HG03432 (cell line): Measurements from ENCODE around the gene RAD51AP2.
A peak's percentile ranks its signal among the peaks of the same experiment; 100 is the strongest.
"Not testable (repeated sequence)": the region's sequence is repeated elsewhere in the genome, so short reads cannot be mapped to it uniquely, and the experiment has no call there.

Source experiments
- ATAC-seq: cut with Tn5 transposase; IDR thresholded peaks from one replicate; pipeline ENCODE4 v1.9.1; 2021; ENCODE audit warnings: mild to moderate bottlenecking, moderate library complexity; ENCODE audit not compliant: unreplicated experiment

RAD51AP2 gene

DNA sequence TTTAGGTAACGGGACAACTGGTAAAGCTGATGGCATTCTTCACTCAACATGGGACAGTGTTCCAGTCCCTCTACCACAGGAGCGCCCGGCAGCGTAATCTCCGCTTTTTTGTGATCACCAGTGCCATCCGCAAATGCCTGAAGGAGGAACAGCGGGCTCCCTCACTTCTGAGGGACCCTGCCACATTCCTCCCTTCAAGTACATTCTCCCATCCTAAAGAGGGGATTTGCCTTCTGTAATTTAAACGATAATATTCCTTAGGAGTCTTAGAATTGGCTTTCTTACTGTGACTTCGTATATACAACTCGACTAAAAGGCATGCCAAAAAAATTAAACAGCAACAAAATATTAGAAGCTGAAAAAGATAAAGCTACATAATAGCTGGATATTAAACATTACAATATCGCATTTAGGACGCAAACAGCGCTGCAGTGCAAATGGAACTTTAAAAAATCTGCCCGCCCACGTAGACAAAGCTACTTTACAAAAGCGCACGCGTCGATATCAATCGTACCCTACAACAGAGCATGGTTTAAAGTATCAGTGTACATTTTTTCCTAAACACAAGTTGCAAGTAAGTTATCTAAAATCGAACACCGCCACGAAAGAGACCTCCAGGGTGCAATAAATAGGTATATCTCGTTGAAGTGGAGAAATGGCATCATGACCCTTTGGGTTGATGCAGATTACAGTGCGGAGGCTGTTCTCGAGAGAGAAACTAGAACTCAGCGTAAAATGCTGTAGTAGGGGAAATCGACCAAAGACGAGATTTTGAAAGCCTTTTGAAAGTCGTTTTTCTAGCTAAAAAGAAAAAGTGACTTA lies 20.0 kb upstream of the RAD51AP2 start:
- ATAC-seq = peak; percentile 37

DNA sequence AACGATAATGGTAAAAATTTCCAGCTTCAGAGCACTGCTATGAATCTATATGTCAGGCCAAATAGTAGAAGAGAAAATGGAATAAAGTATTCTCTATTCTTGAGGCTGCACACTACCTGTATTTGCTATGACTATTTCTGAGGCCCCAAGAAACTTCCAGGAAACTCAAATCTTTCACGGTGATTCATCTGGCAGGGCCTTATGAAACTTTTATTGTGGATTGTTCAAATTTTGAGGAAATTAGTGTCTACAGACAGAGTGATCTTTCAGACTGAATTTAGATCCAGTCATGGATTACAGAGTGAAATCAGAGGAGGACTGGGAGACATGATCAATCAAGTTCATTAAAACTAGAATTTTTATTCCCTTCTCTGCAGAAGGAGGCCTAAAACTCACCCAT lies 18.2 kb upstream of the RAD51AP2 start:
- no peak for ATAC-seq

DNA sequence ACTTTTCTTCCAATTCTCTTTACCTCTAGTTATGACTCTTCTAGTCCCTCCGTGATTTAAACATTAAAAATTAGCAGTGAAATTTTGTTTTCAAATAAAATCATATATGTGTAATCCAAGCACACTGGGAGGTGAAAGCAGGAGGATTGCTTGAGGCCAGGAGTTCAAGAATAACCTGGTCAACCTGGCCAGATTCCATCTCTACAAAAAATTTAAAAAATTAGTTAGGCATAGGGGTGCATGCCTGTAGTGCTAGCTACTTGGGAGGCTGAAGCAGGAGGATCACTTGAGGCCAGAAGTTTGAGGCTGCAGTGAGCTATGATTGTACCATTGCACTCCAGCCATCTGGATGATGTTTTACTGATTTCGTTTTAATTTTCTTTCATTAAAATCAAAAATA lies 15.3 kb upstream of the RAD51AP2 start:
- ATAC-seq = no peak

DNA sequence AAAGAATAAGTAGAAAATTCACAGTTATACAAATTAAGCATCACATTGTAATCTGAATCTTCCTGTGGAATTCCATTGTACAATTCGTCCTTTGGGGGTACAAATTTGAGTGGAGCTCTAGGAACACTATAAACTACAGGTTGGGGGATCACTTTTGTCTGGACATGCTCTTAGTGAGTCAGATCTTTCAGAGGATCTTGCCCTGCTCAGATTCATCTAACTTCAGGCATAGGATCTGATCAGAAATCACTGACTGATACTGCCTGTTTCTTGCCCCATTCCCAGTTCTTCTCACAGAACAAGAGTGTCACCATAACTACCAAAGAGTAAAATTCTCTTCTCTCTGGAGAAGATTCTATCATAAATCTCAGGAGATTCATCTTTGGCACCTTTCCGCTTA lies 11.5 kb upstream of the RAD51AP2 start:
- no peak for ATAC-seq

DNA sequence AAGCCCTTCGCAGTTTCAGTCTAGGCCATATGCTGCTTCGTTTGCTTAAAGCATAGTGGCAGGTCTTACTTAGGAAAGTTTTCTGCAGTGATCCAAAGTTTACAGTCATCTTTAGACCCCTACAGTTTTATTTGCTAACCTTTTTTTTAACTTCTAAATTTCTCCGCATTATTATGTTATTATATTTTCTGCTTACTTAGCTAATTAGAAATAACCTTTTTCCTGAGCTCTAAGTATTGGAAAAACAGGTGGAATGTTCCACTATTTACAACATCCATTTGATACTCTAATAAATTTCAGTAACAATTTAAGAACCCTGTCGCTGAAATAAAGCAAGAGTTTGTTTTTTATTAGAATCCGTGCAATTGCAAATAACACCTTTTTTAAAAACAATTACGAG lies 4.1 kb upstream of the RAD51AP2 start:
- ATAC-seq = no peak

DNA sequence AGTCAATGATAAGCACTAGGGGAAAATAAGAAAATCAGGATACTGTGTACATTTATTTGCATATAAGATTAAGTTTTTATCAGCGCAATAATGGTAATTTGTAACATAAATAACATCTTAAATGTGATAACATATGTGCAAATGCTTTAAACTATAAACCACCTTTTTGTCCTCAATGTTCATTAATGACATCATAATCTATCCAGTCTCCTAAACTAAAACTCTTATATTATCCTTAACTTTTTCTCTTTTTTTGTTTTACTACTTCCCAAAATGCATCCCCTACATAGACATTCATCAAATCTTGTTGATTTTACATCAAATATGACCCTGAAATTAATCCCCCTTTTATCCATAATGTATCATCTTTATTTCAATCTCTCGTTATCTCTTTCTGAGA lies 3.4 kb upstream of the RAD51AP2 start:
- ATAC-seq = no peak

DNA sequence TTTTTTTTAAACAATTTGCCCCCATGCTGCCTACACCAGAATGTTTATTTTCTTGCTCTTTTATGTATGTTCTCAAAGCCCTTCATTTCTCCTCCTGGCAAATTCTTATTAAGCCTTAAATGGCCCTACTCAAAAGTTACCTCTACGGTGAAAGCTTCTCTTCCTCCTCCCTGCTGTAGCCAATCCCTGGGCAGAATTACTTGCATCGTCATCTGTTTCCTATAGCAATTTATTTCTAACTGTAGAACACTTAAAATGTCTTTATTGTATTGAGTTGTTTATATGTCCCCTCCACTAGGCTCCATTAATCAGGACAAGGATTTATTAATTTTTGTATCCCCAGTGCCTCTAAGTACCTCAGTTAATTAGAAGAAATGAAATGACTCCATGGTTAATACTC lies 2.5 kb upstream of the RAD51AP2 start:
- peak; percentile 42 for ATAC-seq

GRCh38 chr2:17519486-17519885 lies 1.2 kb upstream of the RAD51AP2 start:
- ATAC-seq = no peak

DNA sequence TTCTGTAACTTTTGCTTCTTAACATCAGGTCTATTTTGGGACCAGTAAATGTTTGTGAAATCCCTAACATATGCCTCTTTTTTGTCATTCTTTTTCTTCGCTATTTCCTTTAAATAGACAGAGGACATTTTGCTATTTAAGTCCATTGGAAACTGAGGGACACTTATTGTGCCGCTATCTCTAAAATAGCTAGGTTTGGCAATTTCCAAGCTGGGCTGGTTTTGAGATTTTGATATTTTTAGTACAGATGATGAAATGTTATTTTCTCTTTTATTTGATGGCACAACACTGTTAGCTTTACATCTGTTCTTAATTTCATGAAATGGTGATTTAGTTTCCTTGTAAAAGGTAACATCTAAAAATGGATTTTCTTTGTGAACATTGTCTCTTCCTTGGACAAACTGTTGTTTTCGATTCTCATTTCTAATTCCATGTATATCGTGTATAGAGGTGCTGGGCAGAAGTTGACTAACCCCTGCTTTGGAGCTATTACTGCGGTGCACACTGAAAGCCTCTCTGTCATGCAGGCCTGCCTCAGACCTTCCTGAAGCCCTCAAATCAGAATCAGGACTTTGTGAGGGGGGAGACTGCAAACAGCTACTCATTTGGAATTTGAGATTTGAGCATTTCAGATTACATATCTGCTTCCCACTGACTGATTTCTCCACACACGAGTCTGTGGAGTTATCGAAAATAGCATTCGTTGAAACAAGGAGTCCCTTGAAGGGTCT lies 594 bp downstream of the RAD51AP2 start:
- ATAC-seq = peak; percentile 41

DNA sequence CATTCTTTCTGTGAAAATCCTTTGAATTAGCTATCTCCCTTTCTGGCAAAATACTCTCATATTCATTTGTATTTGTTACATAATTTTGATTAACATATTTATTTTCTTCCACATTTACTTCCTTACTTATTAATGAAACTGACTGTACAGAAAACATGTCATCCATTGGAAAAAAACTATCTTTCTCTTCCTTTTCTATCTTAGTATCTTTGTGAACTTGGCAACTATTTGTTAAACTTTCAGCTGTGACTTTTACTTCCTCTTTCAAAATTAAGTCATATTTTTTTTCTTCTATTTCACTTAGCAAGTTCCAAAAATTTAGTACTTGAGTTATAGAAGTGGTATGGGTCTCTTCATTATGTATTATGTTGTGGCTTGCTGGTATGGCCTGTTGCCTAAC lies 2.6 kb downstream of the RAD51AP2 start:
- ATAC-seq = peak; percentile 36

- ATAC-seq = no peak
Measured at GRCh38 chr2:17506736-17507616, 11.3 kb downstream of the RAD51AP2 start.

GRCh38 chr2:17497718-17498117 lies 20.5 kb downstream of the RAD51AP2 start:
- ATAC-seq = no peak

DNA sequence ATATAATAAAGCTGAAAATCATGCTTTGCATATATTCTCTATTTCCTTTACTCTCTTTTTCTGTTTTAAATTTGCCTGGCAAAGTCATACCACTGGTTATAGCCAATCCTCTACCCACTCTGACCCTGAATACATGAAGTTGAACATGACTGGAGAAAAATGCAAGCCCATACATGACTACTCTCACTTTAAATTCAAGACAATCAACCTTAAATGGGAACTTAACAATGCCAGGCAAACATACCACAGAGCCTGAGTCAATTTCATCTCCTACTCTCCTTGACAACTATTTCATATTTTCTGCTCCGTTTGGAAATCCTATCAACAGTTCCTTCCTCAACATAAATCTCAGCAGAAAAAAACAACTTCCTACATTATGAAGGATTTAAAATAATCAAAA lies 22.6 kb downstream of the RAD51AP2 start:
- no peak for ATAC-seq

DNA sequence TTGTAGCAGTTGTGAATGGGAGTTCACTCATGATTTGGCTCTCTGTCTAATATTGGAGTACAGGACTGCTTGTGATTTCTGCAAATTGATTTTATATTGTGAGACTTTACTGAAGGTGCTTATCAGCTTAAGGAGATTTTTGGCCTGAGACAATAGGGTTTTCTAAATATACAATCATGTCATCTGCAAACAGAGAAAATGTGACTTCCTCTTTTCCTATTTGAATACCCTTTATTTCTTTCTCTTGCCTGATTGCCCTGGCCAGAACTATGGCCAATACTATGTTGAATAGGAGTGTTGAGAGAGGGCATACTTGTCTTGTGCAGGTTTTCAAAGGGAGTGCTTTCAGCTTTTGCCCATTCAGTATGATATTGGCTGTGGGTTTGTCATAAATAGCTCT lies 28.1 kb downstream of the RAD51AP2 start:
- not testable (repeated sequence) for ATAC-seq

DNA sequence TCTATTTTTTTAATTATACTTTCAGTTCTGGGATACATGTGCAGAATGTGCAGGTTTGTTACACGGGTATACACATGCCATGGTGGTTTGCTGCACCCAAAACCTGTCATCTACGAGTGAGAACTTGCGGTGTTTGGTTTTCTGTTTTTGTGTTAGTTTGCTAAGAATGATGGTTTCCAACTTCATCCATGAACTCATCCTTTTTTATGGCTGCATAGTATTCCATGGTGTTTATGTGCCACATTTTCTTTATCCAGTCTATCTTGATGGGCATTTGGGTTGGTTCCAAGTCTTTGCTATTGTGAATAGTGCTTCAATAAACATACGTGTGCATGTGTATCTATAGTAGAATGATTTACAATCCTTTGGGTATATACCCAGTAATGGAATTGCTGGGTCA lies 29.6 kb downstream of the RAD51AP2 start:
- ATAC-seq = not testable (repeated sequence)

DNA sequence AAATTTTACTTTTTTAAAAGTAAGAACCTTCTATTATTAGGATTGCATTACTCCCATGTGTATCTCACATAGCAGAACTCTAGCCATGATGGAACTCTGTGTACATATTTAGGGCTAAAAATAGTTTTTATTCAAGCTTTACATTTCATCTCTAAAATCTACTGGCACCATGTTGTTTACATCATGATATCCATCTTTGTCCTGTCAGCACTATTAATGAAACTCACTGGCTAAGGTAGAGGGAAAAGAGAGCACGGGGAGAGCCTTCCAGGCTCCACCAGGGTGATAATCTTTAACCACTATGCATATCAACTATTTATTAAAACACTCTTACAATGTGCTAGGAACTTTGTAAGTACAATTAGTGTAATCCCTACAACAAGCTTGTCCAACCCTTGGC lies 34.7 kb downstream of the RAD51AP2 start:
- no peak for ATAC-seq

- no peak for ATAC-seq
Measured at GRCh38 chr2:17482651-17483050, 35.6 kb downstream of the RAD51AP2 start.

- no peak for ATAC-seq
Measured at GRCh38 chr2:17479875-17480274, 38.4 kb downstream of the RAD51AP2 start.

DNA sequence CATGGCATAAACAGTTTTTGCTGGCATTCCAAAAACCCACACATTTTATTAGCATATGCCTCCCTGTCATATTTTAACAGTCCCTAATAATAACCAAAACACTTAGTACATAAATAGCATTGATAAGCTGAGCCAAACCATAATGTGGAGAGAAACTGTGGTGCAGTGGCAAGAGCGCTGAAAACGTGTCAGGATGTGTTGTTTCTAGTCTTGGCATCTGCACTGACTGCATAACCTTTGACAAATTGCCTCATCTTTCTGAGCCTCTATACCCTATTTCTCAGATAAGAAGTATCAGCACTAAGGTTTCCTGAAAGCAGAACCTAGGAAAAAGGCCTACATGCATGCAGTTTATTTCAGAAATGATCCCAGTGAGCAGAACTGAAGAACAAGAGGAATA lies 41.4 kb downstream of the RAD51AP2 start:
- ATAC-seq = no peak

GRCh38 chr2:17476064-17476463 lies 42.2 kb downstream of the RAD51AP2 start:
- no peak for ATAC-seq

GRCh38 chr2:17475286-17475685 lies 43.0 kb downstream of the RAD51AP2 start:
- no peak for ATAC-seq
